ENCODE measurements around the gene RMC1.

RMC1 gene

DNA sequence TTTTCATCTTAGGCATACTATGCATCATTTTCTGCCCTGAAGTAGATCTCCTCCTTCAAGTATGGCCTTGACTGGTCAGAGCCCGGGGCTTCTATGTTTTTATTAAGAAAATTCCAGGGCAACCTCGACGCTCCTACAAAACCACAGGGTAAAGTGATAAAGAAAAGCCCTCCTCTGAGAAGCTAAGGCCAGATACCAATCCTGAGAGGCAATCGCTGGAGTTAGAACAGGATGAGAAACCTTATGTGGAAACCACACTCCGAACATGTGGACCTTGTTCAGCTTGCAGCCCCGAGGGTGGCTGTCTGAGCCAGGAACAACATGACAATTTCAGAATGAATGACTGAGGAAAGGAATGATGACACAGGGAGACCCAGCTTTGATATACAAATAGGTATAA is 35.6 kb downstream of the RMC1 start:
- peak; percentile 68 for DNase-seq
- Histone ChIP-seq H3K4me3 (ENCODE audit: low read depth, low read length) (no peak overlapping the region), H3K36me3 (replicated peaks) (peaks cover 70% of the 10 kb centered on the region), H3K27me3 (replicated peaks) (no peaks in the 10 kb centered on the region), H3K27ac (peak overlapping the region; percentile 36)
- in situ Hi-C loops (cut with HindIII; ENCODE audit: low pct_ligation_motif_present, low sequenced_read_pairs), result no loop called here
- TF ChIP-seq CTCF (IDR thresholded peaks at IDR 0.05; ENCODE audit: low read depth, low read length, missing control alignments), result no peak

GRCh38 chr18:23539296-23539695 is 36.0 kb downstream of the RMC1 start:
- H3K36me3 ChIP-seq (replicated peaks), result peaks cover 71% of the 10 kb centered on the region
- no peak for TF ChIP-seq CTCF (IDR thresholded peaks at IDR 0.05; ENCODE audit: low read depth, low read length, missing control alignments)
- no peak overlapping the region for H3K4me3 ChIP-seq (ENCODE audit: low read depth, low read length)
- no peak for DNase-seq
- H3K27me3 ChIP-seq (replicated peaks), result no peaks in the 10 kb centered on the region
- H3K27ac ChIP-seq, result peak overlapping the region; percentile 36
- in situ Hi-C loops (cut with HindIII; ENCODE audit: low pct_ligation_motif_present, low sequenced_read_pairs), result no loop called here

GRCh38 chr18:23539911-23540525 is 36.7 kb downstream of the RMC1 start:
- H3K27me3 ChIP-seq (replicated peaks), result no peaks in the 10 kb centered on the region
- in situ Hi-C loops (cut with HindIII; ENCODE audit: low pct_ligation_motif_present, low sequenced_read_pairs), result no loop called here

GRCh38 chr18:23540867-23541266 is 37.6 kb downstream of the RMC1 start:
- in situ Hi-C loops (cut with HindIII; ENCODE audit: low pct_ligation_motif_present, low sequenced_read_pairs), result no loop called here
- no peak overlapping the region for H3K4me3 ChIP-seq (ENCODE audit: low read depth, low read length)
- peak; percentile 54 for DNase-seq
- peak overlapping the region; percentile 15 for H3K27ac ChIP-seq
- TF ChIP-seq CTCF (IDR thresholded peaks at IDR 0.05; ENCODE audit: low read depth, low read length, missing control alignments), result no peak
- peaks cover 60% of the 10 kb centered on the region for H3K36me3 ChIP-seq (replicated peaks)
- H3K27me3 ChIP-seq (replicated peaks), result no peaks in the 10 kb centered on the region

More at GRCh38 chr18:23539911-23540525, 36.7 kb downstream of the RMC1 start:
- peak overlapping the region; percentile 15 for H3K27ac ChIP-seq
- no peak for TF ChIP-seq CTCF (IDR thresholded peaks at IDR 0.05; ENCODE audit: low read depth, low read length, missing control alignments)
- no peak for DNase-seq
- H3K4me3 ChIP-seq (ENCODE audit: low read depth, low read length), result no peak overlapping the region
- peaks cover 66% of the 10 kb centered on the region for H3K36me3 ChIP-seq (replicated peaks)

- H3K4me3 ChIP-seq (ENCODE audit: low read depth, low read length), result no peak overlapping the region
- no peaks in the 10 kb centered on the region for H3K27me3 ChIP-seq (replicated peaks)
- H3K36me3 ChIP-seq (replicated peaks), result peaks cover 54% of the 10 kb centered on the region
- no peak for TF ChIP-seq CTCF (IDR thresholded peaks at IDR 0.05; ENCODE audit: low read depth, low read length, missing control alignments)
- no peak for DNase-seq
- peak overlapping the region; percentile 15 for H3K27ac ChIP-seq
- in situ Hi-C loops (cut with HindIII; ENCODE audit: low pct_ligation_motif_present, low sequenced_read_pairs), result no loop called here
Observed at GRCh38 chr18:23541349-23542093, 38.2 kb downstream of the RMC1 start.
